ENCODE measurements around the gene ACOD1.

ACOD1 gene

GRCh38 chr13:76943646-76944045, 4.7 kb upstream of the ACOD1 start:
- no peaks in the 10 kb centered on the region for H3K4me1 ChIP-seq (ENCODE audit: control insufficient read depth, low read length)
- no peak overlapping the region for H3K4me2 ChIP-seq (ENCODE audit: low read length)
- no peaks in the 10 kb centered on the region for H3K9me3 ChIP-seq (ENCODE audit: control insufficient read depth, insufficient read depth, low read length)
- H3K27me3 ChIP-seq (ENCODE audit: control insufficient read depth, low read length), result peaks cover 6% of the 10 kb centered on the region; the same call in 1 of the 2 replicates
- no peak overlapping the region for H3K27ac ChIP-seq (ENCODE audit: low read depth, low read length)
- H3K79me2 ChIP-seq (ENCODE audit: control insufficient read depth, low read length), result no peaks in the 10 kb centered on the region
- H3K9me2 ChIP-seq (replicated peaks; ENCODE audit: control insufficient read depth, low read length), result no peaks in the 10 kb centered on the region
- no peaks in the 10 kb centered on the region for H3K36me3 ChIP-seq (ENCODE audit: control insufficient read depth, low read length)
- H4K20me1 ChIP-seq (ENCODE audit: control insufficient read depth, insufficient read depth, low read depth, low read length), result no peaks in the 10 kb centered on the region
- H3F3A ChIP-seq (ENCODE audit: control insufficient read depth, insufficient read depth), result no peaks in the 10 kb centered on the region
- no peak overlapping the region for H3K4me3 ChIP-seq (ENCODE audit: low read length)
- TF ChIP-seq, protein P1, sequence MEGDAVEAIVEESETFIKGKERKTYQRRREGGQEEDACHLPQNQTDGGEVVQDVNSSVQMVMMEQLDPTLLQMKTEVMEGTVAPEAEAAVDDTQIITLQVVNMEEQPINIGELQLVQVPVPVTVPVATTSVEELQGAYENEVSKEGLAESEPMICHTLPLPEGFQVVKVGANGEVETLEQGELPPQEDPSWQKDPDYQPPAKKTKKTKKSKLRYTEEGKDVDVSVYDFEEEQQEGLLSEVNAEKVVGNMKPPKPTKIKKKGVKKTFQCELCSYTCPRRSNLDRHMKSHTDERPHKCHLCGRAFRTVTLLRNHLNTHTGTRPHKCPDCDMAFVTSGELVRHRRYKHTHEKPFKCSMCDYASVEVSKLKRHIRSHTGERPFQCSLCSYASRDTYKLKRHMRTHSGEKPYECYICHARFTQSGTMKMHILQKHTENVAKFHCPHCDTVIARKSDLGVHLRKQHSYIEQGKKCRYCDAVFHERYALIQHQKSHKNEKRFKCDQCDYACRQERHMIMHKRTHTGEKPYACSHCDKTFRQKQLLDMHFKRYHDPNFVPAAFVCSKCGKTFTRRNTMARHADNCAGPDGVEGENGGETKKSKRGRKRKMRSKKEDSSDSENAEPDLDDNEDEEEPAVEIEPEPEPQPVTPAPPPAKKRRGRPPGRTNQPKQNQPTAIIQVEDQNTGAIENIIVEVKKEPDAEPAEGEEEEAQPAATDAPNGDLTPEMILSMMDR (IDR thresholded peaks at IDR 0.05; ENCODE audit: low read depth, low read length, poor library complexity, severe bottlenecking), result no peak
- TF ChIP-seq EZH2phosphoT487 (IDR thresholded peaks at IDR 0.05; ENCODE audit: borderline replicate concordance, low read length), result no peak

GRCh38 chr13:76944456-76944855, 3.9 kb upstream of the ACOD1 start:
- TF ChIP-seq EZH2phosphoT487 (IDR thresholded peaks at IDR 0.05; ENCODE audit: borderline replicate concordance, low read length), result no peak
- TF ChIP-seq, protein P1 (IDR thresholded peaks at IDR 0.05; ENCODE audit: low read depth, low read length, poor library complexity, severe bottlenecking), result no peak
- no peak overlapping the region for H3K4me2 ChIP-seq (ENCODE audit: low read length)
- no peak overlapping the region for H3K4me3 ChIP-seq (ENCODE audit: low read length)
- H3K9me2 ChIP-seq (replicated peaks; ENCODE audit: control insufficient read depth, low read length), result no peaks in the 10 kb centered on the region
- H3F3A ChIP-seq (ENCODE audit: control insufficient read depth, insufficient read depth), result no peaks in the 10 kb centered on the region
- H3K79me2 ChIP-seq (ENCODE audit: control insufficient read depth, low read length), result no peaks in the 10 kb centered on the region
- no peaks in the 10 kb centered on the region for H3K4me1 ChIP-seq (ENCODE audit: control insufficient read depth, low read length)
- no peaks in the 10 kb centered on the region for H3K9me3 ChIP-seq (ENCODE audit: control insufficient read depth, insufficient read depth, low read length)
- H3K27ac ChIP-seq (ENCODE audit: low read depth, low read length), result no peak overlapping the region
- no peaks in the 10 kb centered on the region for H3K36me3 ChIP-seq (ENCODE audit: control insufficient read depth, low read length)
- H4K20me1 ChIP-seq (ENCODE audit: control insufficient read depth, insufficient read depth, low read depth, low read length), result no peaks in the 10 kb centered on the region
- peaks cover 6% of the 10 kb centered on the region; the same call in 1 of the 2 replicates for H3K27me3 ChIP-seq (ENCODE audit: control insufficient read depth, low read length)

DNA sequence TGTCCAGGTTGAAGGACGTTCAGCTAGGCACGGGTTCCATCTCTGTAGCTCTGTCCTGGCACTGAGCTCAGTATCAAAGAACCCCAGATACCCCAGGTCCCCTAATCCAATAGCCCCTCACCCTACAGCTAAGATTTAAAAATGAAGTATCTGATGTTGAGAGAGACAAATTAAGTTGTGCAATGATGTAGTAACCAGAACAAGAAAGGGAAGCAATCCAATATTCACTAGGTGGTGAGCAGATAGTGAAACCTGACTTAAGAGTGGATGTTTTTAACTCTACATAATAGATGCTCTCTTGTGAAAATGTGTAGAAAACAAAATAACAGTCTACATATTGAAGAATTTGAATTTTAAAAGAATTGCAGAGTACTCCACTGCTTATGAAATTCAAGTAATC, 1.8 kb downstream of the ACOD1 start:
- no peaks in the 10 kb centered on the region for H3K9me3 ChIP-seq (ENCODE audit: control insufficient read depth, insufficient read depth, low read length)
- TF ChIP-seq EZH2phosphoT487 (IDR thresholded peaks at IDR 0.05; ENCODE audit: borderline replicate concordance, low read length), result no peak
- TF ChIP-seq, protein P1 (IDR thresholded peaks at IDR 0.05; ENCODE audit: low read depth, low read length, poor library complexity, severe bottlenecking), result no peak
- no peaks in the 10 kb centered on the region for H3K9me2 ChIP-seq (replicated peaks; ENCODE audit: control insufficient read depth, low read length)
- no peak overlapping the region for H3K27ac ChIP-seq (ENCODE audit: low read depth, low read length)
- no peaks in the 10 kb centered on the region for H3K79me2 ChIP-seq (ENCODE audit: control insufficient read depth, low read length)
- no peaks in the 10 kb centered on the region for H3K36me3 ChIP-seq (ENCODE audit: control insufficient read depth, low read length)
- H3F3A ChIP-seq (ENCODE audit: control insufficient read depth, insufficient read depth), result no peaks in the 10 kb centered on the region
- no peaks in the 10 kb centered on the region for H4K20me1 ChIP-seq (ENCODE audit: control insufficient read depth, insufficient read depth, low read depth, low read length)
- H3K4me3 ChIP-seq (ENCODE audit: low read length), result no peak overlapping the region
- H3K27me3 ChIP-seq (ENCODE audit: control insufficient read depth, low read length), result no peaks in the 10 kb centered on the region
- H3K4me1 ChIP-seq (ENCODE audit: control insufficient read depth, low read length), result no peaks in the 10 kb centered on the region
- H3K4me2 ChIP-seq (ENCODE audit: low read length), result no peak overlapping the region
